HepG2 (cell line): ENCODE data around the gene PXMP2. TPM values are rescaled to one million over a fixed set of nuclear protein-coding genes. Genes with fewer than 3 reads are reported as not detected.

ENCODE experiments used
- ATRX ChIP-seq: sonication (generic); formaldehyde crosslinking; IDR thresholded peaks from 2 replicates; pipeline ENCODE4 v1.4.0; 2020; ENCODE audit warnings: missing genetic modification reagents, borderline replicate concordance
- FOXK2 ChIP-seq: fragments of 450-650 bp; IDR thresholded peaks from 2 replicates; pipeline ENCODE4 v1.6.1; 2016
- KDM5B ChIP-seq: sonication (generic); formaldehyde crosslinking; IDR thresholded peaks from 2 replicates; pipeline ENCODE4 v1.4.0; 2020; ENCODE audit warnings: missing genetic modification reagents, mild to moderate bottlenecking, borderline replicate concordance
- KMT2B ChIP-seq: IDR thresholded peaks from 2 replicates; pipeline ENCODE4 v1.6.1; 2016; ENCODE audit warnings: missing genetic modification reagents, missing compliant biosample characterization
- MIER3 ChIP-seq: IDR thresholded peaks from 2 replicates; pipeline ENCODE4 v1.6.1; 2016; ENCODE audit warnings: missing compliant biosample characterization, borderline replicate concordance
- MIXL1 ChIP-seq: IDR thresholded peaks from 2 replicates; pipeline ENCODE4 v1.6.1; 2016
- RCOR2 ChIP-seq: IDR thresholded peaks from 2 replicates; pipeline ENCODE4 v1.6.1; 2016; ENCODE audit warnings: missing biosample characterization, missing genetic modification reagents
- SRY ChIP-seq: sonication (generic); formaldehyde crosslinking; IDR thresholded peaks from 2 replicates; pipeline ENCODE4 v1.8.0; 2022; ENCODE audit warnings: mild to moderate bottlenecking, missing genetic modification reagents
- XRCC5 ChIP-seq: fragments of 200-400 bp; formaldehyde crosslinking; optimal IDR thresholded peaks from 2 replicates; pipeline ENCODE3; 2017; ENCODE audit warnings: mild to moderate bottlenecking, low read length
- ZEB1 ChIP-seq: IDR thresholded peaks from 2 replicates; pipeline ENCODE4 v1.6.1; 2012; ENCODE audit warnings: mild to moderate bottlenecking, low read depth, inconsistent platforms; ENCODE audit not compliant: insufficient replicate concordance
- ZFP36 ChIP-seq: fragments of 150-350 bp; IDR thresholded peaks from 2 replicates; pipeline ENCODE4 v1.6.1; 2018; ENCODE audit warnings: borderline replicate concordance, low read length, low read depth; ENCODE audit not compliant: partially characterized antibody
- ZFP36L2 ChIP-seq: sonication (generic); formaldehyde crosslinking; IDR thresholded peaks from 2 replicates; pipeline ENCODE4 v1.4.0; 2020; ENCODE audit warnings: missing genetic modification reagents
- ZNF230 ChIP-seq: sonication (generic); formaldehyde crosslinking; IDR thresholded peaks from 2 replicates; pipeline ENCODE4 v1.4.0; 2020; ENCODE audit warnings: mild to moderate bottlenecking, missing genetic modification reagents
- ZNF263 ChIP-seq: sonication (generic); formaldehyde crosslinking; IDR thresholded peaks from 2 replicates; pipeline ENCODE4 v1.4.0; 2020; ENCODE audit warnings: missing genetic modification reagents
- ZNF44 ChIP-seq: sonication (generic); formaldehyde crosslinking; IDR thresholded peaks from 2 replicates; pipeline ENCODE4 v1.5.1; 2020; ENCODE audit warnings: mild to moderate bottlenecking, missing genetic modification reagents
- ZNF549 ChIP-seq: sonication (generic); formaldehyde crosslinking; IDR thresholded peaks from 2 replicates; pipeline ENCODE4 v1.5.0; 2020; ENCODE audit warnings: missing genetic modification reagents
- ZNF557 ChIP-seq: sonication (generic); formaldehyde crosslinking; IDR thresholded peaks from 2 replicates; pipeline ENCODE4 v1.4.0; 2020; ENCODE audit warnings: missing genetic modification reagents
- polyA plus RNA-seq, 8 experiments: library from polyadenylated mRNA; depleted of rRNA in 3 of 8; stranded (reverse) in 7 of 8; unstranded in 1 of 8; fragments of >200 nt; fragmentation: Illumina TruSeq in 4 of 8; extraction: Trizol in 4 of 8; gene quantifications; 2 replicates each; pipeline versions ENCODE4 v1.2.1 to v1.2.3, GENCODE V29; 2011 to 2016; ENCODE audit warnings: low read depth in 4 of 8, missing spikeins in 1 of 8, mixed read lengths in 1 of 8; ENCODE audit not compliant: insufficient read depth in 1 of 8
- total RNA-seq, 5 experiments: library from RNA; depleted of rRNA; stranded (reverse); fragments of >200 nt; fragmentation: Illumina TruSeq; extraction: Trizol; gene quantifications; 2 replicates each; pipeline ENCODE4 v1.2.3, GENCODE V29; 2016; ENCODE audit warnings: low read depth in 1 of 5
- TF ChIP-seq, protein P1 (sequence below): sonication (generic); formaldehyde crosslinking; IDR thresholded peaks from 2 replicates; pipeline ENCODE4 v1.4.0; 2020; ENCODE audit warnings: missing genetic modification reagents
- TF ChIP-seq, protein P2 (sequence below): sonication (generic); formaldehyde crosslinking; IDR thresholded peaks from 2 replicates; pipeline ENCODE4 v1.9.0; 2021; ENCODE audit warnings: missing genetic modification reagents, borderline replicate concordance
- TF ChIP-seq, protein P3 (sequence below): sonication (generic); formaldehyde crosslinking; IDR thresholded peaks from 2 replicates; pipeline ENCODE4 v1.4.0; 2020; ENCODE audit warnings: missing genetic modification reagents
- TF ChIP-seq, protein P4 (sequence below): IDR thresholded peaks from 2 replicates; pipeline ENCODE4 v1.6.1; 2016; ENCODE audit warnings: missing genetic modification reagents, missing compliant biosample characterization

PXMP2 gene
- total and polyA plus RNA-seq, 2 of the 13 experiments (the other 11 are each of a cell fraction or from before 2014, with no cell fraction given) = 25.5 to 42.9 TPM

DNA sequence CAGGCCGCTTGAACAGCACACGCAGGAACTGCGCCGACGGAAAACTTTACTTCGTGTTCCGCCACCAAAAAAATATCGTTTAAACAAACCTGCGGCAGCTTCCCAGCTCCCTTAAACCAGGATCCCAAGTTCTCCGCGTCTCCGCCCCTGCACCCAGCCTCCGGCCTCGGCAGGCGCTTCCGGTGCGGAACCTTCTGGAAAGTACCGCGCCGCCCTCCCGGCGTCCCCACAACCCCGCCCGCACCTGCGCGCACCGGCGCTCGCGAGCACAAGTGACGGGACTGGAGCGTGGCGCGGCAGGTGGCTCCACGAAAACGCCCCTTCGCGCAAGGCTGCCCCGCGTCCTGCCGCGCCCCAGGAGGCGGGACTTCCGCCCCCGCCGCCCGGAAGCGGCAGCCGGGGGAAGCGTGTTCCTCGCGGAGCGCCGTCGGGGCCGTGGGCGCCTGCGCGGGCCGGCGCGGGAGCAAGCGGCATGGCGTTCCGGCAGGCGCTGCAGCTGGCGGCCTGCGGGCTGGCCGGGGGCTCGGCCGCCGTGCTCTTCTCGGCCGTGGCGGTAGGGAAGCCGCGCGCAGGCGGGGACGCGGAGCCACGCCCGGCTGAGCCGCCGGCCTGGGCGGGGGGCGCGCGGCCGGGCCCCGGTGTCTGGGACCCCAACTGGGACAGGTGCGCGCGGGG lies 23.2 kb downstream of the PXMP2 start, which contains the start of gene PGAM5 (continued):
- TF ChIP-seq, protein P1, sequence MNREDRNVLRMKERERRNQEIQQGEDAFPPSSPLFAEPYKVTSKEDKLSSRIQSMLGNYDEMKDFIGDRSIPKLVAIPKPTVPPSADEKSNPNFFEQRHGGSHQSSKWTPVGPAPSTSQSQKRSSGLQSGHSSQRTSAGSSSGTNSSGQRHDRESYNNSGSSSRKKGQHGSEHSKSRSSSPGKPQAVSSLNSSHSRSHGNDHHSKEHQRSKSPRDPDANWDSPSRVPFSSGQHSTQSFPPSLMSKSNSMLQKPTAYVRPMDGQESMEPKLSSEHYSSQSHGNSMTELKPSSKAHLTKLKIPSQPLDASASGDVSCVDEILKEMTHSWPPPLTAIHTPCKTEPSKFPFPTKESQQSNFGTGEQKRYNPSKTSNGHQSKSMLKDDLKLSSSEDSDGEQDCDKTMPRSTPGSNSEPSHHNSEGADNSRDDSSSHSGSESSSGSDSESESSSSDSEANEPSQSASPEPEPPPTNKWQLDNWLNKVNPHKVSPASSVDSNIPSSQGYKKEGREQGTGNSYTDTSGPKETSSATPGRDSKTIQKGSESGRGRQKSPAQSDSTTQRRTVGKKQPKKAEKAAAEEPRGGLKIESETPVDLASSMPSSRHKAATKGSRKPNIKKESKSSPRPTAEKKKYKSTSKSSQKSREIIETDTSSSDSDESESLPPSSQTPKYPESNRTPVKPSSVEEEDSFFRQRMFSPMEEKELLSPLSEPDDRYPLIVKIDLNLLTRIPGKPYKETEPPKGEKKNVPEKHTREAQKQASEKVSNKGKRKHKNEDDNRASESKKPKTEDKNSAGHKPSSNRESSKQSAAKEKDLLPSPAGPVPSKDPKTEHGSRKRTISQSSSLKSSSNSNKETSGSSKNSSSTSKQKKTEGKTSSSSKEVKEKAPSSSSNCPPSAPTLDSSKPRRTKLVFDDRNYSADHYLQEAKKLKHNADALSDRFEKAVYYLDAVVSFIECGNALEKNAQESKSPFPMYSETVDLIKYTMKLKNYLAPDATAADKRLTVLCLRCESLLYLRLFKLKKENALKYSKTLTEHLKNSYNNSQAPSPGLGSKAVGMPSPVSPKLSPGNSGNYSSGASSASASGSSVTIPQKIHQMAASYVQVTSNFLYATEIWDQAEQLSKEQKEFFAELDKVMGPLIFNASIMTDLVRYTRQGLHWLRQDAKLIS = no peak
- TF ChIP-seq ZNF230 = 0 out of 2 replicates have a peak, but pooled peaks have one; percentile 27
- TF ChIP-seq SRY (CRISPR knock-in tag) = peak; percentile 77; the same call in 1 of the 2 replicates
- TF ChIP-seq FOXK2 = no peak
- peak; percentile 73; the same call in 1 of the 2 replicates for TF ChIP-seq KDM5B
- TF ChIP-seq MIER3 = 0 out of 2 replicates have a peak, but pooled peaks have one; percentile 47
- TF ChIP-seq, protein P2, sequence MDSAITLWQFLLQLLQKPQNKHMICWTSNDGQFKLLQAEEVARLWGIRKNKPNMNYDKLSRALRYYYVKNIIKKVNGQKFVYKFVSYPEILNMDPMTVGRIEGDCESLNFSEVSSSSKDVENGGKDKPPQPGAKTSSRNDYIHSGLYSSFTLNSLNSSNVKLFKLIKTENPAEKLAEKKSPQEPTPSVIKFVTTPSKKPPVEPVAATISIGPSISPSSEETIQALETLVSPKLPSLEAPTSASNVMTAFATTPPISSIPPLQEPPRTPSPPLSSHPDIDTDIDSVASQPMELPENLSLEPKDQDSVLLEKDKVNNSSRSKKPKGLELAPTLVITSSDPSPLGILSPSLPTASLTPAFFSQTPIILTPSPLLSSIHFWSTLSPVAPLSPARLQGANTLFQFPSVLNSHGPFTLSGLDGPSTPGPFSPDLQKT (CRISPR knock-in tag) = no peak
- TF ChIP-seq ZEB1 = no peak
- TF ChIP-seq XRCC5 = peak; percentile 67
- TF ChIP-seq ZFP36L2 = 0 out of 2 replicates have a peak, but pooled peaks have one; percentile 78
- no peak for TF ChIP-seq RCOR2 (CRISPR knock-in tag)
- TF ChIP-seq ATRX = no peak
- TF ChIP-seq ZNF557 (CRISPR knock-in tag) = 0 out of 2 replicates have a peak, but pooled peaks have one; percentile 43
- TF ChIP-seq, protein P3, sequence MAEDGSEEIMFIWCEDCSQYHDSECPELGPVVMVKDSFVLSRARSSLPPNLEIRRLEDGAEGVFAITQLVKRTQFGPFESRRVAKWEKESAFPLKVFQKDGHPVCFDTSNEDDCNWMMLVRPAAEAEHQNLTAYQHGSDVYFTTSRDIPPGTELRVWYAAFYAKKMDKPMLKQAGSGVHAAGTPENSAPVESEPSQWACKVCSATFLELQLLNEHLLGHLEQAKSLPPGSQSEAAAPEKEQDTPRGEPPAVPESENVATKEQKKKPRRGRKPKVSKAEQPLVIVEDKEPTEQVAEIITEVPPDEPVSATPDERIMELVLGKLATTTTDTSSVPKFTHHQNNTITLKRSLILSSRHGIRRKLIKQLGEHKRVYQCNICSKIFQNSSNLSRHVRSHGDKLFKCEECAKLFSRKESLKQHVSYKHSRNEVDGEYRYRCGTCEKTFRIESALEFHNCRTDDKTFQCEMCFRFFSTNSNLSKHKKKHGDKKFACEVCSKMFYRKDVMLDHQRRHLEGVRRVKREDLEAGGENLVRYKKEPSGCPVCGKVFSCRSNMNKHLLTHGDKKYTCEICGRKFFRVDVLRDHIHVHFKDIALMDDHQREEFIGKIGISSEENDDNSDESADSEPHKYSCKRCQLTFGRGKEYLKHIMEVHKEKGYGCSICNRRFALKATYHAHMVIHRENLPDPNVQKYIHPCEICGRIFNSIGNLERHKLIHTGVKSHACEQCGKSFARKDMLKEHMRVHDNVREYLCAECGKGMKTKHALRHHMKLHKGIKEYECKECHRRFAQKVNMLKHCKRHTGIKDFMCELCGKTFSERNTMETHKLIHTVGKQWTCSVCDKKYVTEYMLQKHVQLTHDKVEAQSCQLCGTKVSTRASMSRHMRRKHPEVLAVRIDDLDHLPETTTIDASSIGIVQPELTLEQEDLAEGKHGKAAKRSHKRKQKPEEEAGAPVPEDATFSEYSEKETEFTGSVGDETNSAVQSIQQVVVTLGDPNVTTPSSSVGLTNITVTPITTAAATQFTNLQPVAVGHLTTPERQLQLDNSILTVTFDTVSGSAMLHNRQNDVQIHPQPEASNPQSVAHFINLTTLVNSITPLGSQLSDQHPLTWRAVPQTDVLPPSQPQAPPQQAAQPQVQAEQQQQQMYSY (CRISPR knock-in tag) = no peak
- TF ChIP-seq ZNF263 (CRISPR knock-in tag) = no peak; the same call in none of the 2 replicates
- TF ChIP-seq ZFP36 = no peak
- TF ChIP-seq ZNF44 = no peak
- TF ChIP-seq MIXL1 (CRISPR knock-in tag) = peak; percentile 65; the same call in 1 of the 2 replicates
- TF ChIP-seq KMT2B (CRISPR knock-in tag) = peak; percentile 89
- TF ChIP-seq ZNF549 = no peak
- TF ChIP-seq, protein P4, sequence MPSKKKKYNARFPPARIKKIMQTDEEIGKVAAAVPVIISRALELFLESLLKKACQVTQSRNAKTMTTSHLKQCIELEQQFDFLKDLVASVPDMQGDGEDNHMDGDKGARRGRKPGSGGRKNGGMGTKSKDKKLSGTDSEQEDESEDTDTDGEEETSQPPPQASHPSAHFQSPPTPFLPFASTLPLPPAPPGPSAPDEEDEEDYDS (CRISPR knock-in tag) = peak; percentile 32; the same call in 1 of the 2 replicates
